Measurements from ENCODE around the gene DENND1B.

- TF ChIP-seq CTCF (conservative IDR thresholded peaks at IDR 0.05; ENCODE audit: low read depth, low read length) (no peak), EZH2 (IDR thresholded peaks at IDR 0.05; ENCODE audit: borderline replicate concordance, low read depth, low read length, poor library complexity, severe bottlenecking) (no peak)
These were observed 89.5 kb downstream of the DENND1B start for GRCh38 chr1:197685785-197686184.
